Measurements from ENCODE around the gene CD22. TPM values are rescaled to one million over a fixed set of nuclear protein-coding genes. Genes with fewer than 3 reads are reported as not detected.
A peak's percentile ranks its signal among the peaks of the same experiment; 100 is the strongest.

The CD22 gene
- total and polyA plus RNA-seq, 8 donors: 5.2 to 63.2 (median 12.0) TPM

DNA sequence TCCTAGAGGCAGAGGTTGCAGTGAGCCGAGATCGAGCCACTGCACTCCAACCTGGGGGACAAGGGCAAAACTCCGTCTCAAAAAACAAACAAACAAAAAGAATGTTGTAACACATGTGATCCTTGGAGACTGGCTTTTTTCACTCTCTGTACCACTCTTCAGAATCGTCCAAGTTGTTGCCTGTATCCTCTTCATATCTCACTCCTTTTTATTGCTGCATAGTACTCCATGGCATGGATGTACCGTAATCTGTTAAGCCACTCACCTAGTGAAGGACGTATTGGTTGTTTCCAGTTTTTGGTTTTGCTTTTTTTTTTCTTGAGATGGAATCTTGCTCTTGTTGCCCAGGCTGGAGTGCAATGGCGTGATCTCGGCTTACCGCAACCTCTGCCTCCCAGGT is 7.0 kb upstream of the CD22 start:
- peak in 1 of 4 donors; percentile 5 for DNase-seq
- intact Hi-C loops (cut with DNase I): no loop called here
- no peak for ATAC-seq
- Histone ChIP-seq H3K4me1 (peaks cover 0 to 57% of the 10 kb centered on the region in 2 donors), H3K27ac (no peak overlapping the region), H3K36me3 (no peaks in the 10 kb centered on the region), H3K9me3 (peaks cover 0 to 6% of the 10 kb centered on the region in 2 donors), H3K4me3 (no peak overlapping the region), H3K27me3 (peaks cover 0 to 3% of the 10 kb centered on the region in 2 donors)
- TF ChIP-seq, protein P1, sequence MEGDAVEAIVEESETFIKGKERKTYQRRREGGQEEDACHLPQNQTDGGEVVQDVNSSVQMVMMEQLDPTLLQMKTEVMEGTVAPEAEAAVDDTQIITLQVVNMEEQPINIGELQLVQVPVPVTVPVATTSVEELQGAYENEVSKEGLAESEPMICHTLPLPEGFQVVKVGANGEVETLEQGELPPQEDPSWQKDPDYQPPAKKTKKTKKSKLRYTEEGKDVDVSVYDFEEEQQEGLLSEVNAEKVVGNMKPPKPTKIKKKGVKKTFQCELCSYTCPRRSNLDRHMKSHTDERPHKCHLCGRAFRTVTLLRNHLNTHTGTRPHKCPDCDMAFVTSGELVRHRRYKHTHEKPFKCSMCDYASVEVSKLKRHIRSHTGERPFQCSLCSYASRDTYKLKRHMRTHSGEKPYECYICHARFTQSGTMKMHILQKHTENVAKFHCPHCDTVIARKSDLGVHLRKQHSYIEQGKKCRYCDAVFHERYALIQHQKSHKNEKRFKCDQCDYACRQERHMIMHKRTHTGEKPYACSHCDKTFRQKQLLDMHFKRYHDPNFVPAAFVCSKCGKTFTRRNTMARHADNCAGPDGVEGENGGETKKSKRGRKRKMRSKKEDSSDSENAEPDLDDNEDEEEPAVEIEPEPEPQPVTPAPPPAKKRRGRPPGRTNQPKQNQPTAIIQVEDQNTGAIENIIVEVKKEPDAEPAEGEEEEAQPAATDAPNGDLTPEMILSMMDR (IDR thresholded peaks at IDR 0.05): no peak

DNA sequence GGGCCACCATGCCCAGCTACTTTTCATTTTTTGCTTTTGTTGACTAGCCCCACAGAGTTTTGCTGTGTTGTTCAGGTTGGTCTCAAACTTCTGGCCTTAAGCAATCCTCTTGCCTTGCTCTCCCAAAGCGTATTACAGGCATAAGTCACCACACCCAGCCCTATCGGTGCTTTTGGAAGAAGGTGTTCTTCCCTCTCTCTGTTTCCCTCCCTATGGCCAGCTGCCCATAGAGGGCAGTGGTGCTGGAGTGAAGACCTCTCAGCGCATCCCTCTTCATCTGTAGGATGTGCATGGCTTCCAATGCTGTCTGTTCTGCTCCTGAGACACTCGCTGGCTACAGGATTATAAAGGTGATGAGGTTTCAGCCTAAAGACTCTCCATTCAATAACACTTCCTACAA is 1.3 kb upstream of the CD22 start:
- Histone ChIP-seq H3K4me1 (peaks cover 0 to 27% of the 10 kb centered on the region in 2 donors), H3K36me3 (no peaks in the 10 kb centered on the region), H3K9me3 (no peaks in the 10 kb centered on the region), H3K4me3 (no peak overlapping the region), H3K27me3 (peaks cover 0 to 33% of the 10 kb centered on the region in 2 donors), H3K27ac (no peak overlapping the region)
- DNase-seq: peak in 1 of 4 donors; percentile 2
- ATAC-seq: no peak
- TF ChIP-seq, protein P1 (IDR thresholded peaks at IDR 0.05): no peak
- intact Hi-C loops (cut with DNase I): no loop called here

DNA sequence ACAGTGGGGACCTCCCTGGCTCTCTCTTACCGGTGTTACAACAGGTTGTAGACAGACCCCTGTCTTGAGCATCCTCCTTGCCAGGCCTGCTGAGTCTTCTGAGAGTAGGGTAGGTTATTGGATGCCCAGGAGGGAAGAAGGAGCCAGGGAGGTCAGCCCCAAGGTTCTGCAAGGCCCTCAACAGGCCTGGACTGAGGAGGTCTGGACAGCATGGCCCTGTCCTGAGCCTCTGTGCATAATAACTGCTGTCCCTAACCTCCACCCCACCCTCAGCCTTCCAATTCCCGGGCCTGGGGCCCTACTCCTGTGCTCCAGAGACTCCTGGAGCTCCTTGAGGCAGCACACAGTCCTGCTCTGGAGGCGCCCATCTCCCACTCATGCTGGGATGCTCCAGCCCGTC is 336 bp downstream of the CD22 start:
- intact Hi-C loops (cut with DNase I): no loop called here
- Histone ChIP-seq H3K9me3 (no peaks in the 10 kb centered on the region), H3K27ac (no peak overlapping the region), H3K4me3 (peak overlapping the region in 1 of 2 donors; percentile 10), H3K36me3 (no peaks in the 10 kb centered on the region), H3K27me3 (peaks cover 0 to 50% of the 10 kb centered on the region in 2 donors), H3K4me1 (peaks cover 0 to 14% of the 10 kb centered on the region in 2 donors)
- TF ChIP-seq, protein P1 (IDR thresholded peaks at IDR 0.05): no peak
- no peak for ATAC-seq
- DNase-seq: peak in 1 of 4 donors; percentile 43

DNA sequence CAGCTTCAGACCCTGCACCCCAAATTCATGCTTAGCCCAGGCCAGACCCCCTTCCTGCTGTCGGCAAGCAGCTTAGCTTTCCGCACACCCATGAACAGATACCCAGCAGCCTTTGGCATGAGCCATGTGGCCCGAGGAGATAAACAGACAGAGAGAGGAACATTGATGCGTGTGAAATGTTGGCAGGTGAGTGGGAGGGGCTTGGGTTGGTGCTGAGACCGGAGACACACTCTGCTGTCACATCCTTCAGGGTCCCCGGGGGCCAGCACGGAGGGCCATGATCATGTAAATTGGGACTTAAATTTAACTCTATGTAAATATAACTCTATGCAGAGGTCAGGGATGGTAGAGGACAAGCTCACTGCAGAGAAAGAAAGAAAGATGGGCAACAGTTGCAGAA is 1.5 kb downstream of the CD22 start:
- Histone ChIP-seq H3K4me3 (no peak overlapping the region), H3K36me3 (no peaks in the 10 kb centered on the region), H3K27ac (no peak overlapping the region), H3K9me3 (no peaks in the 10 kb centered on the region), H3K4me1 (peaks cover 0 to 12% of the 10 kb centered on the region in 2 donors), H3K27me3 (peaks cover 0 to 51% of the 10 kb centered on the region in 2 donors)
- DNase-seq (peak in 1 of 4 donors; percentile 29), ATAC-seq (no peak)
- intact Hi-C loops (cut with DNase I): no loop called here
- TF ChIP-seq, protein P1 (IDR thresholded peaks at IDR 0.05): no peak

DNA sequence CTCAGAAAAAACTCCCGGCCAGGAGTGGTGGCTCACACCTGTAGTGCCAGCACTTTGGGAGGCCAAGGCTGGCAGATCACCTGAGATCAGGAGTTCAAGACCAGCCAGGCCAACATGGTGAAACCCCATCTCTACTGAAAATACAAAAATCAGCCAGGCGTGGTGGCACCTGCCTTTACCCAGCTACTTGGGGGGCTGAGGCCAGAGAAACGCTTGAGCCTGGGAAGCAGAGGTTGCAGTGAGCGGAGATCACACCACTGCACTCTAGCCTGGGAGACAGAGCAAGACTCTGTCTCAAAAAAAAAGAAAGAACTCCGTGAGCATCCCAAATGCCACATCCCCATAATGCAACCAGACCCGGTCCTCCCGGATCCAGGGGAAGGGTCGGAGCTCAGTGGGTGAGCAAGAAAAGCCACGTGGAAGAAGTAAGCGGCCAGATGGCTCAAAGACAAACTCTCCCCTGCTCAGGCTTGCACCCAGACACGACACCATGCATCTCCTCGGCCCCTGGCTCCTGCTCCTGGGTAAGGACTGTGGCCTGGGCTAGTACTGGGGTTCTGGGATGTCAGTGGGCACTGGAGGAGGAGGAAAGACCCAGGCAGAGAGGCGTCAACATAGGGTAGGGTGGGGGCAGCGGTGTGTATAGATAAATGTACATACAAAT is 2.7 kb downstream of the CD22 start:
- TF ChIP-seq, protein P1 (IDR thresholded peaks at IDR 0.05): no peak
- Histone ChIP-seq H3K4me1 (peaks cover 0 to 12% of the 10 kb centered on the region in 2 donors), H3K9me3 (no peaks in the 10 kb centered on the region), H3K4me3 (no peak overlapping the region), H3K27me3 (peaks cover 0 to 51% of the 10 kb centered on the region in 2 donors), H3K36me3 (no peaks in the 10 kb centered on the region), H3K27ac (no peak overlapping the region)
- intact Hi-C loops (cut with DNase I): no loop called here
- DNase-seq (peak in 1 of 4 donors; percentile 41), ATAC-seq (no peak)
